H1 (cell line): ENCODE data around the gene HSF5. TPM values are rescaled to one million over a fixed set of nuclear protein-coding genes. Genes with fewer than 3 reads are reported as not detected.

ENCODE experiments used
- CTCF ChIA-PET: fragments of 300-600 bp; sonication (Branson Sonifier 250); formaldehyde crosslinking; loops from one replicate; lab custom pipeline; 2021; ENCODE audit not compliant: partially characterized antibody; lab: Charles Lee
- POLR2A ChIA-PET: fragments of 300-600 bp; sonication (Branson Sonifier 250); formaldehyde crosslinking; loops from one replicate; lab custom pipeline; 2021; ENCODE audit warnings: inconsistent platforms; ENCODE audit not compliant: partially characterized antibody; lab: Charles Lee
- DNase-seq, 2 experiments: peaks; one replicate each; pipeline versions ENCODE4 v3.0.0 to v3.0.0-alpha.2; 2010 to 2022; ENCODE audit warnings: low spot score in 2 of 2, low read depth in 1 of 2, mixed read lengths in 1 of 2
- FAIRE-seq: peaks from 2 replicates; lab custom pipeline; 2011; peaks lifted over from hg19 to GRCh38; lab: Jason Lieb, UNC
- H2AFZ ChIP-seq: 2 replicates; pipeline ENCODE4 v1.8.1; 2012; ENCODE audit warnings: low read length, inconsistent platforms
- H2AK5ac ChIP-seq: 2 replicates; pipeline ENCODE4 v1.6.1; 2013; ENCODE audit warnings: low read depth, low read length
- H2BK120ac ChIP-seq: replicated peaks from 2 replicates; pipeline ENCODE3; 2013; ENCODE audit warnings: low read depth, low read length, inconsistent platforms
- H2BK12ac ChIP-seq: 2 replicates; pipeline ENCODE4 v1.6.1; 2013; ENCODE audit warnings: low read depth, low read length
- H2BK15ac ChIP-seq: 2 replicates; pipeline ENCODE4 v1.6.1; 2013; ENCODE audit warnings: low read length
- H2BK20ac ChIP-seq: 2 replicates; pipeline ENCODE4 v1.6.1; 2013; ENCODE audit warnings: low read length
- H2BK5ac ChIP-seq: 2 replicates; pipeline ENCODE4 v1.6.1; 2013; ENCODE audit warnings: low read depth, low read length
- H3K14ac ChIP-seq: 2 replicates; pipeline ENCODE4 v1.6.1; 2013; ENCODE audit warnings: inconsistent platforms; ENCODE audit not compliant: insufficient read length
- H3K18ac ChIP-seq: 2 replicates; pipeline ENCODE4 v1.6.1; 2013; ENCODE audit warnings: low read length; ENCODE audit errors: extremely low read depth
- H3K23ac ChIP-seq: 2 replicates; pipeline ENCODE4 v1.6.1; 2013; ENCODE audit warnings: inconsistent platforms; ENCODE audit not compliant: insufficient read length
- H3K23me2 ChIP-seq: 2 replicates; pipeline ENCODE4 v1.6.1; 2013; ENCODE audit warnings: low read depth, low read length
- H3K27ac ChIP-seq: 2 replicates; pipeline ENCODE4 v1.6.1; 2011; ENCODE audit warnings: low read depth, low read length, inconsistent platforms
- H3K27me3 ChIP-seq, 4 experiments: replicated peaks in 1 of 4; 1 replicate in 1 of 4; 2 replicates in 3 of 4; pipeline versions ENCODE4 v1.6.1 to v1.8.1; 2011 to 2013; ENCODE audit warnings: low read length in 3 of 4, mild to moderate bottlenecking in 3 of 4, inconsistent platforms in 2 of 4, mixed read lengths in 2 of 4, moderate library complexity in 1 of 4; ENCODE audit not compliant: control insufficient read depth in 3 of 4, insufficient read depth in 3 of 4; ENCODE audit errors: extremely low read depth in 1 of 4
- H3K36me3 ChIP-seq, 4 experiments: 2 replicates each; pipeline versions ENCODE4 v1.6.1 to v1.8.1; 2011 to 2013; ENCODE audit warnings: mild to moderate bottlenecking in 4 of 4, low read length in 3 of 4, moderate library complexity in 2 of 4, control low read depth in 1 of 4, inconsistent platforms in 1 of 4; ENCODE audit not compliant: insufficient read depth in 4 of 4, control insufficient read depth in 2 of 4
- H3K4ac ChIP-seq: replicated peaks from 2 replicates; pipeline ENCODE3; 2013; ENCODE audit warnings: low read length, low read depth, mixed read lengths, inconsistent platforms; ENCODE audit not compliant: insufficient read length
- H3K4me1 ChIP-seq, 4 experiments: replicated peaks in 1 of 4; 1 replicate in 1 of 4; 2 replicates in 3 of 4; pipeline versions ENCODE4 v1.6.1 to v1.8.1; 2011 to 2013; ENCODE audit warnings: low read length in 3 of 4, inconsistent platforms in 2 of 4, mixed read lengths in 1 of 4; ENCODE audit not compliant: insufficient read depth in 4 of 4, control insufficient read depth in 3 of 4
- H3K4me2 ChIP-seq, 2 experiments: 2 replicates each; pipeline versions ENCODE4 v1.6.1 to v1.8.1; 2011 to 2013; ENCODE audit warnings: low read depth in 2 of 2, low read length in 2 of 2, control low read depth in 1 of 2, inconsistent platforms in 1 of 2, mild to moderate bottlenecking in 1 of 2; ENCODE audit not compliant: insufficient read depth in 1 of 2
- H3K4me3 ChIP-seq, 4 experiments: fragments of 200-600, 300-600 bp in 1 of 4; sonication (generic), shearing (Covaris generic), sonication (Bioruptor Twin) in 1 of 4; 2 replicates each; pipeline versions ENCODE4 v1.5.1 to v1.8.1; 2011 to 2016; ENCODE audit warnings: low read length in 4 of 4, low read depth in 3 of 4, control low read depth in 2 of 4, inconsistent platforms in 2 of 4, mild to moderate bottlenecking in 2 of 4, mixed read lengths in 1 of 4, moderate library complexity in 1 of 4; ENCODE audit not compliant: insufficient read depth in 2 of 4; ENCODE audit errors: extremely low read depth in 1 of 4
- H3K56ac ChIP-seq: replicated peaks from 2 replicates; pipeline ENCODE3; 2013; ENCODE audit warnings: low read depth, mild to moderate bottlenecking, mixed read lengths, low read length, inconsistent platforms; ENCODE audit not compliant: insufficient read length
- H3K79me1 ChIP-seq: 2 replicates; pipeline ENCODE4 v1.6.1; 2013; ENCODE audit warnings: low read depth, low read length, control low read depth
- H3K79me2 ChIP-seq, 2 experiments: 2 replicates each; pipeline versions ENCODE4 v1.6.1 to v1.8.1; 2012 to 2013; ENCODE audit warnings: low read length in 2 of 2, mild to moderate bottlenecking in 2 of 2, inconsistent platforms in 1 of 2; ENCODE audit not compliant: insufficient read depth in 2 of 2, control insufficient read depth in 1 of 2
- H3K9ac ChIP-seq, 4 experiments: replicated peaks in 1 of 4; 1 replicate in 1 of 4; 2 replicates in 3 of 4; pipeline versions ENCODE4 v1.6.1 to v1.8.1; 2011 to 2013; ENCODE audit warnings: low read depth in 3 of 4, low read length in 3 of 4, control low read depth in 2 of 4, mild to moderate bottlenecking in 2 of 4, moderate library complexity in 2 of 4, inconsistent platforms in 1 of 4; ENCODE audit errors: extremely low read depth in 1 of 4
- H3K9me3 ChIP-seq, 2 experiments: 2 replicates each; pipeline versions ENCODE4 v1.6.1 to v1.8.1; 2012 to 2013; ENCODE audit warnings: mild to moderate bottlenecking in 2 of 2, moderate library complexity in 2 of 2, control low read depth in 1 of 2, inconsistent platforms in 1 of 2, low read depth in 1 of 2, low read length in 1 of 2, mixed read lengths in 1 of 2; ENCODE audit not compliant: insufficient read depth in 2 of 2
- H4K20me1 ChIP-seq, 2 experiments: replicated peaks in 1 of 2; 2 replicates each; pipeline versions ENCODE3 to v1.8.1; 2011 to 2013; ENCODE audit warnings: inconsistent platforms in 2 of 2, low read length in 2 of 2, mild to moderate bottlenecking in 1 of 2; ENCODE audit not compliant: insufficient read depth in 2 of 2, control insufficient read depth in 1 of 2
- H4K5ac ChIP-seq: 2 replicates; pipeline ENCODE4 v1.6.1; 2013; ENCODE audit warnings: low read length, low read depth, mixed read lengths, inconsistent platforms; ENCODE audit not compliant: insufficient read length
- H4K8ac ChIP-seq: 2 replicates; pipeline ENCODE4 v1.8.0; 2013; ENCODE audit warnings: mild to moderate bottlenecking, moderate library complexity, low read length, inconsistent platforms; ENCODE audit not compliant: insufficient read depth; ENCODE audit errors: extremely low read depth
- H4K91ac ChIP-seq: replicated peaks from 2 replicates; pipeline ENCODE3; 2013; ENCODE audit warnings: low read length, mixed read lengths, inconsistent platforms; ENCODE audit not compliant: insufficient read length
- KDM1A ChIP-seq: fragments of 200-600, 300-600 bp; sonication (generic); IDR thresholded peaks from 2 replicates; pipeline ENCODE4 v1.7.1; 2016; ENCODE audit warnings: mild to moderate bottlenecking, low read length, borderline replicate concordance
- KDM4A ChIP-seq: IDR thresholded peaks from one replicate; pipeline ENCODE4 v1.7.1; 2012; ENCODE audit warnings: low read depth, mild to moderate bottlenecking, moderate library complexity, low read length, inconsistent platforms; ENCODE audit not compliant: severe bottlenecking
- RFX5 ChIP-seq: IDR thresholded peaks from 2 replicates; pipeline ENCODE4 v1.6.1; 2011; ENCODE audit warnings: low read depth, low read length, improper control_type of control experiment, borderline replicate concordance
- SP1 ChIP-seq: IDR thresholded peaks from 2 replicates; pipeline ENCODE4 v1.6.1; 2011; ENCODE audit warnings: low read depth, low read length
- ZNF274 ChIP-seq: IDR thresholded peaks from 2 replicates; pipeline ENCODE4 v1.7.0; 2012; ENCODE audit warnings: low read length, borderline replicate concordance; ENCODE audit errors: extremely low read depth
- WGBS, 2 experiments: shearing (Covaris generic) in 1 of 2; methylation state at CpG; one replicate each; pipeline versions ENCODE4 v1.1.6 to v1.1.7; 2013 to 2015; ENCODE audit warnings: low lambda C conversion rate in 2 of 2, mixed read lengths in 2 of 2, inconsistent platforms in 1 of 2, low coverage in 1 of 2, missing lambda C conversion rate in 1 of 2; ENCODE audit not compliant: insufficient replicate concordance in 2 of 2, insufficient coverage in 1 of 2, insufficient read length in 1 of 2; ENCODE audit errors: extremely low coverage in 1 of 2, missing lambda C conversion rate in 1 of 2; 5-methylcytosine and 5-hydroxymethylcytosine counted together
- polyA plus RNA-seq, 7 experiments: library from polyadenylated mRNA; depleted of rRNA in 3 of 7; stranded (reverse) in 5 of 7; unstranded in 2 of 7; fragments of >200 nt in 5 of 7; fragments of 200-250 nt in 2 of 7; gene quantifications; 1 replicate in 5 of 7; 2 replicates in 1 of 7; 4 replicates in 1 of 7; pipeline versions ENCODE4 v1.2.1 to v1.2.3, GENCODE V29; 2011 to 2013; ENCODE audit warnings: missing spikeins in 2 of 7, mixed read lengths in 2 of 7
- total RNA-seq: library from RNA; stranded (reverse); fragmentation: NEBNext Ultra II Directional; extraction: Animal tissue kit (Norgen Biotek cat#: 25700); gene quantifications from 2 replicates; pipeline ENCODE4 v1.2.1, GENCODE V29; 2021
- TF ChIP-seq, protein P1 (sequence below): IDR thresholded peaks from 2 replicates; pipeline ENCODE4 v1.6.1; 2011; ENCODE audit warnings: low read depth, mild to moderate bottlenecking, low read length; ENCODE audit not compliant: insufficient read depth
- TF ChIP-seq, protein P2 (sequence below), 3 experiments: IDR thresholded peaks; 1 replicate in 2 of 3; 2 replicates in 1 of 3; pipeline versions ENCODE4 v1.5.1 to v1.6.1; 2011; ENCODE audit warnings: low read length in 3 of 3, mild to moderate bottlenecking in 3 of 3, inconsistent platforms in 2 of 3, low read depth in 1 of 3, moderate library complexity in 1 of 3; ENCODE audit not compliant: insufficient read depth in 1 of 3; ENCODE audit errors: control extremely low read depth in 1 of 3

The HSF5 gene
- total and polyA plus RNA-seq, 2 of the 8 experiments (the other 6 are each of a cell fraction or from before 2014, with no cell fraction given) = not detected

- Histone ChIP-seq H3K4me3 (peak within 1 kb of the TSS; percentile 42 to 70 (median 46)), H3K14ac (no peak within 1 kb of the TSS), H2BK5ac (no peak within 1 kb of the TSS), H3K23me2 (no peaks in the 10 kb centered on the region; the same call in 1 of the 2 replicates), H4K8ac (no peak within 1 kb of the TSS), H2BK120ac (peak within 1 kb of the TSS; percentile 16), H2BK12ac (no peak within 1 kb of the TSS), H3K9me3 (no peaks in the 10 kb centered on the region), H3K4me2 (peak within 1 kb of the TSS; percentile 64 to 74), H3K56ac (no peak within 1 kb of the TSS), H3K79me2 (no peaks in the 10 kb centered on the region), H3K9ac (peak within 1 kb of the TSS; percentile 2 to 50 (median 14); a peak in 4 of 7 replicates), H2AK5ac (no peak within 1 kb of the TSS), H3K36me3 (no peaks in the 10 kb centered on the region), H3K23ac (no peak within 1 kb of the TSS), H3K27me3 (no peaks in the 10 kb centered on the region), H4K5ac (peak within 1 kb of the TSS; percentile 87), H3K4ac (no peak within 1 kb of the TSS), H2BK15ac (no peak within 1 kb of the TSS), H3K27ac (peak within 1 kb of the TSS; percentile 31; the same call in 1 of the 2 replicates), H2AFZ (peak within 1 kb of the TSS; percentile 89; the same call in 1 of the 2 replicates), H3K4me1 (no peaks in the 10 kb centered on the region; a peak in 1 of 7 replicates), H4K20me1 (no peaks in the 10 kb centered on the region), H4K91ac (no peak within 1 kb of the TSS), H2BK20ac (no peak within 1 kb of the TSS), H3K79me1 (no peaks in the 10 kb centered on the region), H3K18ac (no peak within 1 kb of the TSS; the same call in 1 of the 2 replicates)
- FAIRE-seq (peak; percentile 97), DNase-seq (peak; percentile 84 to 95)
- WGBS, 2 experiments = 2% methylated on average over 8 of the region's 8 CpGs; no CpG with 5 or more reads in 1 of the 2 experiments
- ChIA-PET POLR2A (interaction anchor here (0.8 to 2.5 kb wide), 8 partner anchors 9 to 133 kb away, joined by 3 to 14 read pairs (median 4); partner anchors contain the start of gene SUPT4H1), CTCF (interaction anchor here (0.6 to 3.4 kb wide), 40 partner anchors 9 to 677 kb away, joined by 3 to 22 read pairs (median 5); partner anchors contain the start of genes MPO and SUPT4H1)
- TF ChIP-seq, protein P1, sequence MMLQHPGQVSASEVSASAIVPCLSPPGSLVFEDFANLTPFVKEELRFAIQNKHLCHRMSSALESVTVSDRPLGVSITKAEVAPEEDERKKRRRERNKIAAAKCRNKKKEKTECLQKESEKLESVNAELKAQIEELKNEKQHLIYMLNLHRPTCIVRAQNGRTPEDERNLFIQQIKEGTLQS = no peak
- TF ChIP-seq RFX5 = no peak
- TF ChIP-seq, protein P2, sequence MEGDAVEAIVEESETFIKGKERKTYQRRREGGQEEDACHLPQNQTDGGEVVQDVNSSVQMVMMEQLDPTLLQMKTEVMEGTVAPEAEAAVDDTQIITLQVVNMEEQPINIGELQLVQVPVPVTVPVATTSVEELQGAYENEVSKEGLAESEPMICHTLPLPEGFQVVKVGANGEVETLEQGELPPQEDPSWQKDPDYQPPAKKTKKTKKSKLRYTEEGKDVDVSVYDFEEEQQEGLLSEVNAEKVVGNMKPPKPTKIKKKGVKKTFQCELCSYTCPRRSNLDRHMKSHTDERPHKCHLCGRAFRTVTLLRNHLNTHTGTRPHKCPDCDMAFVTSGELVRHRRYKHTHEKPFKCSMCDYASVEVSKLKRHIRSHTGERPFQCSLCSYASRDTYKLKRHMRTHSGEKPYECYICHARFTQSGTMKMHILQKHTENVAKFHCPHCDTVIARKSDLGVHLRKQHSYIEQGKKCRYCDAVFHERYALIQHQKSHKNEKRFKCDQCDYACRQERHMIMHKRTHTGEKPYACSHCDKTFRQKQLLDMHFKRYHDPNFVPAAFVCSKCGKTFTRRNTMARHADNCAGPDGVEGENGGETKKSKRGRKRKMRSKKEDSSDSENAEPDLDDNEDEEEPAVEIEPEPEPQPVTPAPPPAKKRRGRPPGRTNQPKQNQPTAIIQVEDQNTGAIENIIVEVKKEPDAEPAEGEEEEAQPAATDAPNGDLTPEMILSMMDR (IDR thresholded peaks at IDR 0.05; ENCODE audit: control extremely low read depth in 1 of 3, insufficient read depth in 1 of 3, low read depth in 1 of 3, low read length in 3 of 3) = peak; percentile 71 to 88 (median 79)
- no peak for TF ChIP-seq ZNF274
- TF ChIP-seq SP1 = peak; percentile 80
- TF ChIP-seq KDM4A = no peak
- no peak for TF ChIP-seq KDM1A
Measured at GRCh38 chr17:58417300-58418092, 70.7 kb downstream of the HSF5 start, which contains the start of gene RNF43. TSS of gene RNF43 (minus strand) at chr17:58417534. CDS start at chr17:58415577, 1,957 bp downstream.
